ENCODE results near the gene CAP2.

DNA sequence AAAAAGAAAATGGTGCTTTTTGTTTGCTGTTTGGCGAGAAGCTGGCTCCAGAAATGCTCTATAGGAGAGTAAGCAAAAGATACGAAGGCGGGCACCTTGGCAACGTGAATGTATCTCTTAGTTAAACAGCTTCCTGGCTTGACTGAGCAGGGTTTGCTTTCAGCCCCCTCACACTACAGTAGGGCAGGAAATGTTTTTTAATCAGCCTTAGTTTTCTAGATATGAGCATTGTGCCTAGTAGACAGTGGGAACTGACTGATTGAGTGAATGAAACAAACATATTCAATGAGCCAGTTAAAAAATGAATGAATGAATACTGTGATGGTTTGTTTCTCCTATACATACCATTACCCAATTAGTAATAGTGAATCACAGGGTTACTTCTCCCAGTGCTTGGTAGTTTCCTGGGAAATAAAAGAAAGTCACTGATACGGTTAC lies 19.9 kb downstream of the CAP2 start:
- TF ChIP-seq, protein P1, sequence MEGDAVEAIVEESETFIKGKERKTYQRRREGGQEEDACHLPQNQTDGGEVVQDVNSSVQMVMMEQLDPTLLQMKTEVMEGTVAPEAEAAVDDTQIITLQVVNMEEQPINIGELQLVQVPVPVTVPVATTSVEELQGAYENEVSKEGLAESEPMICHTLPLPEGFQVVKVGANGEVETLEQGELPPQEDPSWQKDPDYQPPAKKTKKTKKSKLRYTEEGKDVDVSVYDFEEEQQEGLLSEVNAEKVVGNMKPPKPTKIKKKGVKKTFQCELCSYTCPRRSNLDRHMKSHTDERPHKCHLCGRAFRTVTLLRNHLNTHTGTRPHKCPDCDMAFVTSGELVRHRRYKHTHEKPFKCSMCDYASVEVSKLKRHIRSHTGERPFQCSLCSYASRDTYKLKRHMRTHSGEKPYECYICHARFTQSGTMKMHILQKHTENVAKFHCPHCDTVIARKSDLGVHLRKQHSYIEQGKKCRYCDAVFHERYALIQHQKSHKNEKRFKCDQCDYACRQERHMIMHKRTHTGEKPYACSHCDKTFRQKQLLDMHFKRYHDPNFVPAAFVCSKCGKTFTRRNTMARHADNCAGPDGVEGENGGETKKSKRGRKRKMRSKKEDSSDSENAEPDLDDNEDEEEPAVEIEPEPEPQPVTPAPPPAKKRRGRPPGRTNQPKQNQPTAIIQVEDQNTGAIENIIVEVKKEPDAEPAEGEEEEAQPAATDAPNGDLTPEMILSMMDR (IDR thresholded peaks at IDR 0.05; ENCODE audit: borderline replicate concordance, extremely low read depth, low read length, poor library complexity, severe bottlenecking), result no peak
- TF ChIP-seq EZH2 (IDR thresholded peaks at IDR 0.05; ENCODE audit: borderline replicate concordance, low read depth, low read length, severe bottlenecking), result no peak
